ENCODE data around the gene AUNIP.
"Not testable (repeated sequence)": the region's sequence is repeated elsewhere in the genome, so short reads cannot be mapped to it uniquely, and the experiment has no call there.

AUNIP gene

DNA sequence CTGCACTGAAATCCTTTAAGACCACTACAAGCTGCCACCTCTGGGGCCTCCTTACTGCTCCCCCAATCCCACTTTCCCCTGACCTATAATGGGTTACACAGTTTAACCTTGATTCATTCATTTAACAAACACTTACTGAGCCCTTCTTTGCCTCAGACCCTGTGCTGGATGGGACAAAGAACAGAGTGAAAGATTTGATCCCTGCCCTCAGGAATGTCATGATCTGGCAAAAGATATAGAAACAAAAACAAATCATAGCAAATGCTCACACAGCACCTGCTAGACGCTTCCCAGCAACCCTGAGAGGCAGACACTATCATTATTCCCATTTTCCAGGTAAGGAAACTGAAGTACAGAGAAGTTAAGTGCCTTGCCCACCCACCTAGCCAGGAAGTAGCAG, 7.0 kb upstream of the AUNIP start:
- no peak for DNase-seq (ENCODE audit: low spot score)

DNA sequence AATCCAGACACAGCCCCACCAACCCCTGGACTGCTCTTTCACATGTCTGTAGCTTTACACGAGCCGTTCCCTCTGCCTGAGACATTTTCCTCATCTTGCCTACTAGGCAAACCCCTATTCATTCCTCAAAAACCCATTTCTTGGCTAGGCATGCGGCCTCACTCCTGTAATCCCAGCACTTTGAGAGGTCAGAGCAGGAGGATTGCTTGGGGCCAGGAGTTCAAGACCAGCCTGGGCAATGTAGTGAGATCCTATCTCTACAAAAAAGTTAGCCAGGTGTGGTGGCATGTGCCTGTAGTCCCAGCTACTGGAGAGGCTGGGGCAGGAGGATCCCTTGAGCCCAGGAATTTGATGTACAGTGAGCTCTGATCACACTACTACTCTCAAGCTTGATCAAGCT, 5.2 kb upstream of the AUNIP start:
- no peak for DNase-seq (ENCODE audit: low spot score)

DNA sequence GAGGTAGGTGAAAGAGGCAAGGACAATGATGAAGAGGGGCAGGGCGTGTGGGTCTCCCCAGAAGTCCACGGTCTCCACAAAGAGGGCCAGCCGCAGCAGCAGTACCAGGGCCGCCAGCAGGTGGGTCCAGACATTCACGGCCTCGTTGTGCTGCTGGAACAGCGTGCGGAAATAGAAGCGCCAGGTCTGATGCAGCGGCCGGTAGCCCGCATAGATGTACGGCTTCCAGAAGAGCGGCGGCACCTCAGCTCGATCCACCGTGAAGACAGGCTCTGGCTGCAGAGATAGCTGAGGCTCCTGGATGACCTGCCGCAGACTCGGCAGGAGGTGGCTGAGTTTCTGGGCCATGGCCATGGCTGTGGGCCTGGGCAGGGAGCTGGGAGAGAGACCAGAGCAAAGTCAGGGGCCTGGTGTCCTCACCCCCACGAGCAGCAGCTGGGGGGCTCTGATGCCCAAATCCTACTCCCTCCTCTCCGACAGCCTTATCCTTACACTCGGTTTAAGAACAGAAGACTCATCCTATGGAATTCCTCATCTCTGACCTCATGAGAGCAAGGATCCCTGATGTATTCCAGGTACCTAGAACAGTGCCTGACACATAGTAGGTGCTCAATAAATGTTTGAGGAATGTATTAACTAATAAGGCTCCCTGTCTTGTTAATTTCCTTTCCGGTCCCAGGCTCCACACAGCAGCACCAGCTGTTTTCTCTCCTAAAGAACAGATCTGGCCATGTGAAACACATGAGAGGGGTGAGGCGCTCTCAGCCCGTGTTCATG, 4.4 kb upstream of the AUNIP start:
- no peak for DNase-seq (ENCODE audit: low spot score)

DNA sequence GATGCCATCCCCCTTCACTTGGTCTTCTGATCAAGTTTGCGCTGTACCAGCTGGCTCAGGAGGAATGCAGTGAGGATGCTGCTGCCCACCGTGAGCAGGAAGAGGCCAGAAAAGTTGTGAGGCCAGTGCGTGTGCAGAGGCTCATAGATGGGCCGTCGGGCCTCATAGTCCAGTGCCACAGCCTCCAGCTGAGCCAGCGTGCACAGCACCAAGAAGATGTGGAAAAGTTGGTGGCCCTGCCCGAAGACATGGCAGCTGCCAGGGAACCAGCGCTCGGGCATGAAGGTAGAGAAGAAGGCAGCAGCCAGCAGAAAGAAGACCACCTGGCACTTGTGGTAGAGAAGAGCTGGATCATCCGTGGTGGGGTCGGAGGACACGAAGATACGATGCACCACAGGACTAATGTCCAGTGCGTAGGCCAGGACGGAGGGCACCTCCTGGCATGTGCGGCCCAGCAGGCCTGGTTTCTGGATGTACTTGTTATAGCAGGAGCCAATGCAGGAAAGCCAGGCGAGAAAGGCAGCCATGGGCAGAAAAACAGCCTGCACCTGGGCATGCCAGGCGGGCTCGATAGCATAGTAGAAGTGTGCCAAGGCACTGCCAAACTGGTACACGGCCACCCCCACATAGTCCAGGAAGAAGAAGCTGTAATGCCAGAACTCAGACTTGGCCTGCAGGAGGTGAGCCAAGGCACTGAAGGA, 3.7 kb upstream of the AUNIP start:
- DNase-seq (ENCODE audit: low spot score): no peak

DNA sequence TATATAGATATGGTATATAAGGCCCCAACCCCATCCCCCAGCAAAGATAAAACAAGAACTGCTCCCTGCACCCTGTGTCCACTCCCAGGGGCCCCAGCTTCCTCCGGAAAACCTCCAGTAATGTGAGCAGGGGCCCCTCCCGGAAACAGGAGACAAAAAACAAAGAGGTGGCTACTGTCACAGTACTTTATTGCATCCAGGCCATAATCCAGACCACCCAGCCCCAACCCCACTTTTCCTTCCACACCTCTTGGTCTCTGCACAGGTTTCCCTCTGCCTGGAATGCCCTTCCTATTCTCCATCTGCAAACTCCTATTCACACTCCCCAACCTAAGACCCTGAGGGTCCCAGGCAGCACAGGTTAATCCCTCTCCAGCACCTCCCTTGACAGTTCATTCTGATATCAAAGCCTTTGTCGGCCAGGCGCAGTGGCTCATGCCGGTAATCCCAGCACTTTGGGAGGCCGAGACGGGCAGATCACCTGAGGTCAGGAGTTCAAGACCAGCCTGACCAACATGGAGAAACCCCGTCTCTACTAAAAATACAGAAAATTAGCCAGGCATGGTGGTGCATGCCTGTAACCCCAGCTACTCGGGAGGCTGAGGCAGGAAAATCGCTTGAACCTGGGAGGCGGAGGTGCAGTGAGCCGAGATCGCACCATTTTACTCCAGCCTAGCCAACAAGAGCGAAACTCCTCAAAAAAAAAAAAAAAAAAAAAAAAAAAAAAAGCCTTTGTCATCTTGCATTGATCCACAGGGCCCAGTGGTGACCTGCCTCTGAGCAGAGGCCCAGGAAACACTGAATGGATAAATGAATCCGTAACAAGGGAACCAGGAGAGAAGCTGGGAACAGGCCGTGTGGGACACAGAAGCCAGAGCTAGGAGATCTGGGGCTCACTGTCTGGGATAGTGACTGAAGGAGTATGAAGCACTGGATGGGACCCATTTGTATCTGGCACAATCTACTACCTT, 2.3 kb upstream of the AUNIP start:
- no peak for DNase-seq (ENCODE audit: low spot score)

DNA sequence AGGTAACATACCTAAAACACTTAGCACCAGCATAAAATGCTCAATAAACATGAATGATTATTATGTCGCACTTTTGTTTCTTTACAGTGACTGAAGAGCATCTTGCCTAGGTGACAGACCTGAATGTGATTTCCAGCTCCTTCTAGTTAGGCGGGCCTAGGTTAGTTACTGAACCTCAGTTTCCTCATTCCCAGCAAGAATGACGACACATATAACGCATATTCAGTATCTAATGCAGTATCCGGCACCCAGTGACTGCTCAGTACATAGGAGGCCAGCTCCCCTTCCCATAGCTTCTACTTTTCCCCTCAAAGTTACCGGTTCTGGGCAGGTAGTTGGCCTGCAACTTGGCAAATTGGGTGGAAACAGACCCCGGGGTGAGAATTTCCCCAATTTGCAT, 763 bp downstream of the AUNIP start:
- DNase-seq (ENCODE audit: low spot score): no peak

DNA sequence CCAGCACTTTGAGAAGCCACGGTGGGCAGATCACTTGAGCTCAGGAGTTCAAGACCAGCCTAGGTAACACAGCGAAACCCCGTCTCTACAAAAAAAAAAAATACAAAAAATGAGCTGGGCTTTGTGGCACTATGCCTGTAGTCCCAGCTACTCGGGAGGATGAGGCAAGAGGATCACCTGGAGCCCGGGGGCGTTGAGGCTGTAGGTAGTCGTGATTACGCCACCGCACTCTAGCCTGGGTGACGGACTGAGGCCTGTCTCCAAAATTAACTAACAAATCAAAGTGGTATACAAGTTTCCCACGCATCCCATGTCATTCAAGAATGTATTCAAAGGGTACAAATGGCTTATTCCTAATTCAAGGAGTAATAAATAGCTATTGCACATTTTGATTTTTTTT, 2.4 kb downstream of the AUNIP start:
- DNase-seq (ENCODE audit: low spot score): no peak

DNA sequence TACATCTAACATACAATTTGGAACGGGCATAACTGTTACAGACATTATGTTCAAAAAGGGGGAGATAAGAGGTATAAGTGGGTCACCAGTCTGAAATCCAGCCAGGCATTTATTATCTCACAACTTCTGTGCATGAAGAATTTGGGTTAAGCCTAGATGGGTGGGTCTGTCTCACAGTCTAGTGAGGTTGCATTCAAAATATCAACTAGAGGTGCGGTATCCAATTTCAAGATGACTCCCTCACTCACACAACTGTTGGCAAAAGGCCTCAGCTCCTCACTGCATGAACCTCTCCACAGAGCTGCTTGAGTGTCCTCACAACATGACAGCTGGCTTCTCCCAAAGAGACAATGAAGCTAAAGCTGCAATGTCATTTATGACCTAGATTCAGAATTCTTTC, 4.7 kb downstream of the AUNIP start:
- DNase-seq (ENCODE audit: low spot score): no peak

DNA sequence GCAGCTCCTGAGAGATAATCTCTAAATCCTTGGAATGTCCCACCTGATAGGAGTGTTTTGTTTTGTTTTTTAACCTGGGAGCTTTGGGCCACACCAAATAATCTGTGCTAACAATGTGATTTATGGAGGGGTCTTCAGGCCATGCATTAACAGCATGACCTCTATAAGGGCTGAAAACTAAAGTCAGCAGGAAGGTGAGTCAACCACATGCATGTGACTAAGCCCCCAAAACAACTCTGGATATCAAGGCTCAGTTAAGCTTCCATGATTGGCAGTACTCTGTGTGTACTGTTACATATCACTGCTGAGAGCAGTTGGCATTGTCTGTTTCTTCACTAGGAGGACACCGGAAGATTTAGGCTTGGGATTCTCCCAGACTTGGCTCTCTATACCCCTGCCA, 10.7 kb downstream of the AUNIP start:
- no peak for DNase-seq (ENCODE audit: low spot score)

DNA sequence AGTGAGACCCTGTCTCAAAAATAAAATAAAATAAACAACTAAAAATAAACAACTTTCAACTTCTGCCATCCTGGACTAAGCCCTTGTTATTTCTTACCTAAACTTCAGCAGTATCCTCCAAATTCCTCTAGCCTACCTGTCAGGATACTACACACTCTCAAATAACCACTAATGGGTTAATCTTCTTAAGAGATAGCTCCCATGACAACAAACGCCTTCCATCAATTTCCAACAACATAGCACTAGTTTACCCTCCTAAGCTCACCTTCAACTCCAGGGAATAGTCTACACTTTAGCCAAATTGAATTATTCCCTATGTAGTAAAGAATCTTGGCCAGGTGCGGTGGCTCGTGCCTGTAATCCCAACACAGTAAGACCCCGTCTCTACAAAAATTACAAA, 11.3 kb downstream of the AUNIP start:
- DNase-seq (ENCODE audit: low spot score): no peak

DNA sequence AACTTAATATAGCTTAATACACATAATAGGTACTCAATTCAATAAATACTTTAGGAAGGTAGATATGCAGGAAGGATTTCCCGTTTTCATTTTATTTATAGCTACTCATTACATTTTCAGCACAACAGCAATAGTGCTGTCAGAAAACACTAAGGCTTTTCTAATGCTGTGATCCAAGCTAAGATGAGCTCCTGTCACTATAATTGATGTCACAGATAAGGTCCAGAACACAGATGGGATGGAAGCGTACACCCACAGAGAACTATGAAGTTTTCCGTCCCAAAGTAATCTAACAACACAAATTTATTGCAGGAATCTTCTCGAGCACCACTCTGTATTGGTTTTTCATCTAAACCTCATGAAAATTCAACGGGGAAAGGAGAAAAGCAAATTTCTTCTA, 13.6 kb downstream of the AUNIP start:
- no peak for DNase-seq (ENCODE audit: low spot score)

DNA sequence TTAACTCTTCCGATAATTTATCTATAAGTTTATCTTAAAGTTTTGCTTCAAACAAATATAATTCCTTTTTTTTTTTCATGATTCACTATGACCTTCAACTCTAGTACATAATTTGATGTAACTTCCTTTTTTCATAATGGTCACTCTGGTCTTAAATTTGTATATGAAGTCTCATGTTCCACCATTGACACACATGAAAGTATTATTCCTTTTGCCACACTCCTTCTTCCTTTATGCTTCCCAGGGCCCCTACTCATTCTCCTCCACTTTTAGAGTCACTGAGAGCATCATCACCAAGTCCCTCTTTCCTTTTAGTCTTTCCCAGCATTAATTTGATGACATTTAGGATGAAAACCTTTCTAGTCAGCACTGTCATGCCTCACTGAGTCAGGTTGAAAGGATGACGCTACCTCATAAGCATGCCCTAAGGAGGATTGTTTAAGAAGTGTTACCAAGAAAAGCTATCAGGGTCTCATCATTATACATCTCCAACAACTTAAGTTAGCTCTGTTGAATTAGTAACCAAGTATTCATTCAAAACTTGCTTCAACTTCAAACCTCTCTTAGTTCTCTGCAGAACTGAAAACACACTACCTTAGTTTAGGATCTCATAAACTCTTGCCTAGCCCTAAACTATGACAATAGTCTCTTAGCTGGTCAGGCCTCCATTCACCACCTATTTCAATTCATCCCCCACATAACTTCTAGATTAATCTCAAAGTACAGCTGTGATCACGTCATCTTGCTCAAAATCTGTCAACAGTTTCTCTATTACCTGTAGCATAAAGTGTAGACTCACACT, 14.5 kb downstream of the AUNIP start:
- DNase-seq (ENCODE audit: low spot score): no peak

DNA sequence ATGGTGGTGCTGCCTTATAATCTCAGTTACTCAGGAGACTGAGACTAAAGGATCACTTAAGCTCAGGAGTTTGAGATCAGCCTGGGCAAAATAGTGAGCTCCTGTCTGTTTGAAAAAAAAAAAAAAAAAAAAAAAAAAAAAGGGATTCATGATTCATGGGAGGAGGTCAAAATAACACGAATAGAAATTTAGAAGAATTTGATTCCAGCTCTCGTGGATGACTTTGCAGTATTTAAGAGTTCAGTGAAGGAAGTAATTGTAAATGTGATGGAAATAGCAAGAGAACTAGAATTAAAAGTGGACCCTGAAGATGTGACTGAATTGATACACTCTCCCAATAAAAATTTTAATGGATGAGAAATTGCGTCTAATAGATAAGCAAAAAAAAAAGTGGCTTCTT, 15.8 kb downstream of the AUNIP start:
- no peak for DNase-seq (ENCODE audit: low spot score)

DNA sequence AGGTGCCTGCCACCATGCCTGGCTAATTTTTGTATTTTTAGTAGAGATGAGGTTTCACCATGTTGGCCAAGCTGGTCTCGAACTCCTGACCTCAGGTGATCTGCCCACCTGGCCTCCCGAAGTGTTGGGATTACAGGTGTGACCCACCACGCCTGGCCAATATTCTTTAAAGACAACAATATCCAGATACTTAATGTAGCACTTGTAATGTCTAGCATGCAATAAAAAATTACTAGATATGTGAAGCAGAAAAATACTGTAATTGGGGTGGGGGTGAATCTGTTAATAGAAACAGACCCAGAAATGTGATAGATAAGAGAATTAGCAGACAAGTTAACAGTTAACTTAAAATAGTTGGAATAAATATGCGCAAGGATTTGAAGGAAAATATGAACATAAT, 19.4 kb downstream of the AUNIP start:
- DNase-seq (ENCODE audit: low spot score): not testable (repeated sequence)

DNA sequence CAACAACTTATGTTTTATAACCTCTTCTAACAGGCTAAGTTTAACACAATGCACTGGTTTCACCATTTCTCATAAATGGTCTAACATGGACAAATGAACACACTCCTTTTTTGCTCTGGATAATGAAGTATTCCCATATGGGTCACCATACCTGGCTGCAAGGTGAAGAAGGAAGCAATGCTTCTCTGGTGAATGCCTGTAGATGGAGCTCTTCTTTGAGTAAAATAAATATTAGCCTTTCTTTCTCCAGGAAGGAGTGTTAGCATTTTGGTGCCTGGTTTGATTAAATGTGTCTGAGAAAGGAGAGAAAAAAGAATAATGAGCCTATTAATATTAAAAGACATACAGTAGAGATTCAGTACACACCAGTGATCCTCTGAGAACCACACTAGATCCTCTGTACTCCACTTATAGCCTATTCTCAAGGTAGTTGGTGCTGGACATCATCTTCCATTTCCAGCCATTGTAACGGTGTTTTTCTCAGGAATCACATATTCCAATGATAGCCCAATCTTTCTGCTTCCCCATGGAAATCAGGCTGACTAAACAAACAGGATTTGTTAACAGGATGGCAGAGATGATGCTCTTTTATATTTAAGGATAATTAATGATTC, 21.9 kb downstream of the AUNIP start:
- DNase-seq (ENCODE audit: low spot score): no peak

DNA sequence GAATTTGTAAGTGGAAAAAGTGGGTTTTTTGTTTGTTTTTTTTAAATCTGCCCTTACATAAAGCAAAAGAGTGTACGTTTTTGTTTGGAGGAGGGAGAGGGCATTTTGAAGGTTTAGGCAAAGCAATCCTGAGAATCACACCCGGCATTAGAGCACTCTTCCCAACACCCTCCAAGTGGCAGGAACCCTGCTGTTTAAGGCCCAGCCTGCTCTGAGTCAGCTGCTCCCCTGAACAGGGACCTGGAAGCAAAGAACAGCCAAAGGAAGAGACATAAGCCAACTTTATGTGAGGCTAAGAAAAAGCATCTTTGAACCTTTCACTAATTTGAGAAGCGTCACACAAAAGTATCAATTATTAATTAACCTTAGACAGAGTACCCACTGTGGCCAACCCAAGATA, 22.6 kb downstream of the AUNIP start:
- no peak for DNase-seq (ENCODE audit: low spot score)

DNA sequence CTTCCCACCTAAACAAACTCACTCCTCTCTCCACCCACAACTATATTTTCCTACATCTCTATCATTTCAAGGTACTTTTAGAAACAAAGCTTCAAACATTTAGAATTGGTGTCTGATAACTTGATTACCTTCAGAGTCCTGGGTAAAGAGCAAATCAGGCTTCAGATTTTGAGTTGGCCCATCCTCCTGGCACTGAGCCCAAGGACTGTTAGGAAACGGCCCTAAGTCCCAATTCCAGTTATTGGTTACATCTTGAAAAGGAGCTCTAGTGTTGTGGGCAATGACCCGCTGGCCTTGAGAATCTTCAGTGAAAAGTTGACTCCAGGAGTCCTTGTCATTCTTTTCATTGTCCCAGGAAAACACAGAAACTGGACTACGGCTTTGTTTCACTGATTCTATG, 24.4 kb downstream of the AUNIP start:
- DNase-seq (ENCODE audit: low spot score): no peak

DNA sequence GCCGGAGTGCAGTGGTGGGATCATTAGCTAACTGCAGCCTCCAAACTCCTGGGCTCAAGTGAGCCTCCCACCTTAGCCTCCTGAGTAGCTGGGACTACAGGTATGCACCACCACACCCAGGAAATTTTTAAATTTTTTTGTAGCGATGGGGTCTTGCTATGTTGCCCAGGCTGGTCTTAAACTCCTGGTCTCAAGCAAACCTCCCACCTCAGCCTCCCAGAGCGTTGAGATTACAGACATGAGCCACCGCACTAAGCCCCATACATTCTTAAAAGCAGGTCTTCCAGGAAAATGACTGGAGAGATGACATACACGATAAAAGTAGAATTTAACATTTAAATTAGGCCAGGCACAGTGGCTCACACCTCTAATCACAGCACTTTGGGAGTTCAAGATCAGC, 26.1 kb downstream of the AUNIP start:
- no peak for DNase-seq (ENCODE audit: low spot score)

DNA sequence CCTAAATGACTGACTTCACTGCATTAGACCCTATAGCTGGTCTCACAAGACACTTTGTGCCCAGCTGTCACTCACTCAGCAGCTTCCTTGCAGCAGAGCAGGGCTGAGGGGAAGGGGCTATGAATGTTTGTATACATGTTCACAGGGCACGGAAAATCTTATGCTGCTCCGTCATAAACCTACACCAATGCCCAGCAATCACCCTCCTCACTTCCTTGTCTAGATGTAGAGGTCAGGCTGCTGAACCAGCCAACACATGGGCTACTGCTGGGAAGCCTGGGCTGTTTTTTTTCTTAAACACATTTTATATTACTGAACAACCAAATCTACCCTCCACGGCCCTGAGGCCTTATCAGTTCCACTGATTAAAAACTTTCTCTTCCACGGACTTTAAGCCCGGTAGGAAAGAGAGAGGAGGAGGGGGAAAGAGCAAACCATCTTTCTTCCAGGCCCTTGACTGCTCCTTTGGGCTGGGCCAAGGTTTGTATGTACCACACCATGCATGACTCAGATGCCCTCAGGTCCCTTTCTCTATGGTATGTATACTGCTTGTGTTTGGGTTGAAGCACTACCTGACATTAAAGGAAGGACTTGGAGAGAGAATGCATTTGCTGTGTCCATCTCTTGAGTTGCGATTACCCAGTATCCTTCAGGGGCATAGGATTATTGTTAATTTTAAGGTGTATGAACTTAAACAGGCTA, 26.8 kb downstream of the AUNIP start:
- DNase-seq (ENCODE audit: low spot score): no peak

DNA sequence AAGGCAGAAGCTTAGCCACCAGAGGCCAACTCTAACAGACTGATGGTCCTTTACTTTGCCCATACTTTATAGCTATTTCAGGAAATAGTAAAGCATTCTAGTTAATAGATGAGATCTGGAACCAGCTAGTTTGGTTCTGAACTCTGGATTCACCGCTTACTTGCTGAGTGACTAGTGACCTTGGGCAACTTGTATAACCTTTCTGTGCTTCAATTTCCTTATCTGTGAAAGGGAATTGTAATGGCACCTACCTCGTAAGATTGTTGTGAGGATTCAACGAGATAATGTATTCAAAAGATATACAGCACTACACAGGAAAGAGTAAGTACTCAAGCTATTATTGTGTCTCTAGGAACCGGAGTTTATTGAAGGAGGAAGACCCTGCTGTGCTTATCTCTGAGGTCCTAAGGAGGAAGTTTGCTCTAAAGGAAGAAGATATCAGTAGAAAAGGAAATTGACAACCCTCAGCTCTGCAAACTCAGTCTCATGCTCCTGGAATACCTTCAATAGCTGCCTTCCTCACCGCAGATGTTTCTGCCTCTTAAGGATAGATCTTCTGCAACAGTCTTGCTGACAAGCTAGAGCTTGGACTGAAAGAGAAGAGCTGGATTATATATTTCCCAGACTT, 27.6 kb downstream of the AUNIP start:
- DNase-seq (ENCODE audit: low spot score): no peak
